GM12891 (cell line): ENCODE measurements around the gene MED4.

ENCODE experiments used
- PAX5 ChIP-seq: IDR thresholded peaks from 2 replicates; pipeline ENCODE4 v1.6.1; 2011; ENCODE audit warnings: low read length, moderate library complexity, mild to moderate bottlenecking; ENCODE audit not compliant: insufficient read depth, severe bottlenecking
- POLR2A ChIP-seq: IDR thresholded peaks from 2 replicates; pipeline ENCODE4 v1.6.1; 2011; ENCODE audit warnings: low read depth, low read length, control low read depth
- POLR2AphosphoS5 ChIP-seq: IDR thresholded peaks from 2 replicates; pipeline ENCODE4 v1.6.1; 2011; ENCODE audit warnings: low read depth, low read length, control low read depth

DNA sequence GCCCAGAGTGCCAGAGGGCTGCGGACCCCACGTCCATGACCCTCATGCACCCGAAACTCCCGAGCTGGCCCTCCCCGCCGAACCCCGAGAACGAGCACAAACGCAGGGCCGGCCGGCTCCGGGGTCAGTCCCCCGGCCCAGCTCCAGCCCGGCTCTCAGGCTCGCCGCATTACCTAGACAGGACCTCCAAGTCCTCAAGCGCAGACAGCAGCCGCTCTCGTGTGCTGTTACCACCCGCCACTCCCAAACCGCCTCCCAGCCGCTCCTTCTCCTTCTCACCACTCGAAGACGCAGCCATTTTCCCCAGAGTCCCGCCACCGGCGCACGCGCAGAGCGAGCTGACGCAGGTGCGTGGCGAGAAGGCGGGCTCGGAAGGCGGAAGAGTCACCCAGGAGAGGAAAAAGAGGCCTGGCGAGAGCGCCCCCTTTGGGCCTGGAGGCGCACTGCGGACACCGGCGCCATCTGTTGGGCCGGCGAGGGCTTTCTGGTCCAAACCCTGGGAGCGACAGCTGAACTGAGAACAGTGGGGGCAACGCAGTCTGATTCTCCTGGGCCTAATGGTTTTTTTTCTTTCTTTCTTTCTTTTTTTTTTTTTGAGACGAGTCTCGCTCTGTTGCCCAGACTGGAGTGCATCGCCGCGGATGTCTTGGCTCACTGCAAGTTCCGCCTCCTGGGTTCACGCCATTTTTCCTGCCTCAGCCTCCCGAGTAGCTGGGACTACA lies at the start of gene MED4:
- TF ChIP-seq POLR2AphosphoS5 (peak; percentile 95), POLR2A (peak; percentile 94), PAX5 (peak; percentile 27)
